ENCODE results near the gene FBXW11.

GRCh38 chr5:171835066-171835465 lies 171.4 kb downstream of the FBXW11 start:
- no peak for TF ChIP-seq CTCF (IDR thresholded peaks at IDR 0.05)
- no peak for TF ChIP-seq POLR2AphosphoS5 (IDR thresholded peaks at IDR 0.05)
- no peak for TF ChIP-seq POLR2A (IDR thresholded peaks at IDR 0.05)
